Neural progenitor cell (in vitro differentiated cells): ENCODE data around the gene HOXD11. TPM values are rescaled to one million over a fixed set of nuclear protein-coding genes. Genes with fewer than 3 reads are reported as not detected.

ENCODE experiments used
- DNase-seq: peaks from one replicate; pipeline ENCODE4 v3.0.0-alpha.2; 2016; ENCODE audit warnings: low spot score
- H2AFZ ChIP-seq: fragments of 200-600 bp; sonication (generic); replicated peaks from 2 replicates; pipeline ENCODE4 v1.6.1; 2016; ENCODE audit warnings: antibody characterized with exemption
- H3F3A ChIP-seq: fragments of 200-600 bp; sonication (generic); 2 replicates; pipeline ENCODE4 v1.6.1; 2016; ENCODE audit warnings: antibody characterized with exemption, low read depth
- H3K27ac ChIP-seq: fragments of 200-600 bp; sonication (generic); 2 replicates; pipeline ENCODE4 v1.5.1; 2016; ENCODE audit warnings: mild to moderate bottlenecking
- H3K27me3 ChIP-seq: fragments of 200-600 bp; sonication (generic); 2 replicates; pipeline ENCODE4 v1.6.1; 2016; ENCODE audit warnings: mild to moderate bottlenecking, moderate library complexity
- H3K36me3 ChIP-seq: fragments of 200-600 bp; sonication (generic); 2 replicates; pipeline ENCODE4 v1.5.1; 2016
- H3K4me1 ChIP-seq: fragments of 200-600 bp; sonication (generic); 2 replicates; pipeline ENCODE4 v1.6.1; 2016; ENCODE audit warnings: mixed run types
- H3K4me2 ChIP-seq: fragments of 200-600 bp; sonication (generic); 2 replicates; pipeline ENCODE4 v1.6.1; 2016
- H3K4me3 ChIP-seq: fragments of 200-600 bp; sonication (generic); 2 replicates; pipeline ENCODE4 v1.5.1; 2016
- H3K79me2 ChIP-seq: fragments of 200-600 bp; sonication (generic); 2 replicates; pipeline ENCODE4 v1.6.1; 2016; ENCODE audit warnings: low read depth
- H3K9ac ChIP-seq: fragments of 200-600 bp; sonication (generic); 2 replicates; pipeline ENCODE4 v1.6.1; 2016
- H3K9me3 ChIP-seq: fragments of 200-600 bp; sonication (generic); 2 replicates; pipeline ENCODE4 v1.5.1; 2016; ENCODE audit warnings: low read depth
- H4K20me1 ChIP-seq: fragments of 200-600 bp; sonication (generic); 2 replicates; pipeline ENCODE4 v1.6.1; 2016; ENCODE audit warnings: low read depth
- H3K27ac Mint-ChIP-seq: 3 replicates; pipeline ENCODE4 v1.8.0; 2021; ENCODE audit warnings: mixed read lengths
- H3K27me3 Mint-ChIP-seq: 2 replicates; pipeline ENCODE4 v1.8.0; 2022; ENCODE audit warnings: low read depth, mild to moderate bottlenecking, inconsistent platforms, moderate library complexity, mixed read lengths; ENCODE audit not compliant: insufficient read depth
- H3K36me3 Mint-ChIP-seq: 3 replicates; pipeline ENCODE4 v1.8.0; 2021; ENCODE audit warnings: mixed read lengths
- H3K4me1 Mint-ChIP-seq: 3 replicates; pipeline ENCODE4 v1.8.0; 2021; ENCODE audit warnings: mixed read lengths
- H3K4me3 Mint-ChIP-seq: 3 replicates; pipeline ENCODE4 v1.8.0; 2021; ENCODE audit warnings: mild to moderate bottlenecking, moderate library complexity, mixed read lengths
- H3K9me3 Mint-ChIP-seq: 3 replicates; pipeline ENCODE4 v1.8.0; 2020; ENCODE audit warnings: mixed read lengths
- CTCF ChIP-seq: fragments of 200-600 bp; sonication (generic); IDR thresholded peaks from 2 replicates; pipeline ENCODE4 v1.5.1; 2017; ENCODE audit warnings: antibody characterized with exemption, mild to moderate bottlenecking
- EZH2 ChIP-seq: fragments of 200-600 bp; sonication (generic); IDR thresholded peaks from 2 replicates; pipeline ENCODE4 v1.6.1; 2017; ENCODE audit warnings: antibody characterized with exemption, mild to moderate bottlenecking, moderate library complexity
- EZH2phosphoT487 ChIP-seq: fragments of 200-600 bp; sonication (generic); IDR thresholded peaks from 2 replicates; pipeline ENCODE4 v1.6.1; 2017; ENCODE audit warnings: antibody characterized with exemption
- total RNA-seq: library from RNA; depleted of rRNA; stranded (reverse); fragments of >200 nt; gene quantifications from 2 replicates; pipeline ENCODE4 v1.2.3, GENCODE V29; 2015; ENCODE audit warnings: low replicate concordance

HOXD11 gene
- total RNA-seq, 1 donor from 2014 or later = not detected

GRCh38 chr2:176103194-176103593 lies 3.9 kb upstream of the HOXD11 start:
- Histone ChIP-seq H3K27ac (no peak overlapping the region), H3K9me3 (no peaks in the 10 kb centered on the region), H3F3A (no peaks in the 10 kb centered on the region), H3K9ac (no peak overlapping the region), H3K4me3 (no peak overlapping the region), H3K79me2 (no peaks in the 10 kb centered on the region), H3K4me2 (no peak overlapping the region), H3K36me3 (no peaks in the 10 kb centered on the region), H3K27me3 (peaks cover 100% of the 10 kb centered on the region), H4K20me1 (peaks cover 95% of the 10 kb centered on the region), H3K4me1 (no peaks in the 10 kb centered on the region), H2AFZ (no peak overlapping the region)
- Mint-ChIP-seq H3K27ac (no peak overlapping the region), H3K9me3 (peaks cover 6% of the 10 kb centered on the region), H3K27me3 (peaks cover 86% of the 10 kb centered on the region), H3K4me3 (no peak overlapping the region), H3K36me3 (no peaks in the 10 kb centered on the region), H3K4me1 (peaks cover 10% of the 10 kb centered on the region)
- TF ChIP-seq EZH2phosphoT487 (peak; percentile 5), CTCF (no peak), EZH2 (peak; percentile 20)
- no peak for DNase-seq

GRCh38 chr2:176103742-176104315 lies 3.3 kb upstream of the HOXD11 start:
- Histone ChIP-seq H3F3A (no peaks in the 10 kb centered on the region), H3K4me1 (no peaks in the 10 kb centered on the region), H3K9ac (no peak overlapping the region), H3K27ac (no peak overlapping the region), H3K36me3 (no peaks in the 10 kb centered on the region), H3K27me3 (peaks cover 100% of the 10 kb centered on the region), H4K20me1 (peaks cover 95% of the 10 kb centered on the region), H3K79me2 (no peaks in the 10 kb centered on the region), H3K9me3 (no peaks in the 10 kb centered on the region), H3K4me3 (no peak overlapping the region), H3K4me2 (no peak overlapping the region), H2AFZ (no peak overlapping the region)
- no peak for DNase-seq
- H3K4me3 Mint-ChIP-seq = no peak overlapping the region
- peaks cover 86% of the 10 kb centered on the region for H3K27me3 Mint-ChIP-seq
- H3K27ac Mint-ChIP-seq = no peak overlapping the region
- TF ChIP-seq EZH2phosphoT487 = no peak
- no peak for TF ChIP-seq EZH2
- no peak for TF ChIP-seq CTCF
- H3K4me1 Mint-ChIP-seq = peaks cover 10% of the 10 kb centered on the region
- H3K36me3 Mint-ChIP-seq = no peaks in the 10 kb centered on the region
- peaks cover 7% of the 10 kb centered on the region for H3K9me3 Mint-ChIP-seq

- H3K27me3 ChIP-seq = peaks cover 100% of the 10 kb centered on the region
- Mint-ChIP-seq H3K27me3 (peaks cover 86% of the 10 kb centered on the region), H3K4me1 (peaks cover 15% of the 10 kb centered on the region), H3K4me3 (no peak overlapping the region), H3K27ac (no peak overlapping the region), H3K9me3 (peaks cover 10% of the 10 kb centered on the region), H3K36me3 (no peaks in the 10 kb centered on the region)
- no peak overlapping the region for H3K4me2 ChIP-seq
- H3K4me1 ChIP-seq = no peaks in the 10 kb centered on the region
- peaks cover 95% of the 10 kb centered on the region for H4K20me1 ChIP-seq
- H3F3A ChIP-seq = no peaks in the 10 kb centered on the region
- H3K9me3 ChIP-seq = no peaks in the 10 kb centered on the region
- H2AFZ ChIP-seq = no peak overlapping the region
- H3K36me3 ChIP-seq = no peaks in the 10 kb centered on the region
- H3K4me3 ChIP-seq = no peak overlapping the region
- peak; percentile 98 for TF ChIP-seq EZH2
- no peak for TF ChIP-seq CTCF
- peak; percentile 94 for TF ChIP-seq EZH2phosphoT487
- no peaks in the 10 kb centered on the region for H3K79me2 ChIP-seq
- DNase-seq = no peak
- H3K27ac ChIP-seq = no peak overlapping the region
- no peak overlapping the region for H3K9ac ChIP-seq
Observed at GRCh38 chr2:176104316-176105077, 2.6 kb upstream of the HOXD11 start.
